H9 (cell line): Measurements from ENCODE around the gene C16orf89. TPM values are rescaled to one million over a fixed set of nuclear protein-coding genes. Genes with fewer than 3 reads are reported as not detected.
A peak's percentile ranks its signal among the peaks of the same experiment; 100 is the strongest.

Experiments
- DNase-seq: peaks from one replicate; pipeline ENCODE4 v3.0.0-alpha.2; 2017
- H2AFZ ChIP-seq: one replicate; pipeline ENCODE4 v1.6.1; 2013; ENCODE audit warnings: mild to moderate bottlenecking, low read length, control low read depth, moderate library complexity
- H2AK5ac ChIP-seq: 2 replicates; pipeline ENCODE4 v1.6.1; 2013; ENCODE audit warnings: low read length, control low read depth, mixed read lengths; ENCODE audit not compliant: insufficient read length
- H2BK120ac ChIP-seq: one replicate; pipeline ENCODE4 v1.6.1; 2013; ENCODE audit warnings: low read depth, mild to moderate bottlenecking, low read length, control low read depth, inconsistent platforms; ENCODE audit not compliant: poor library complexity, severe bottlenecking
- H2BK12ac ChIP-seq: 2 replicates; pipeline ENCODE4 v1.6.1; 2013; ENCODE audit warnings: low read length, control low read depth, mixed read lengths, low read depth; ENCODE audit not compliant: insufficient read length
- H2BK15ac ChIP-seq: 2 replicates; pipeline ENCODE4 v1.6.1; 2013; ENCODE audit warnings: low read depth, low read length, control low read depth
- H2BK20ac ChIP-seq: one replicate; pipeline ENCODE4 v1.6.1; 2013; ENCODE audit warnings: low read depth, mild to moderate bottlenecking, low read length, control low read depth, inconsistent platforms; ENCODE audit not compliant: poor library complexity, severe bottlenecking
- H2BK5ac ChIP-seq: 2 replicates; pipeline ENCODE4 v1.6.1; 2013; ENCODE audit warnings: low read length, control low read depth, mixed read lengths; ENCODE audit not compliant: insufficient read length
- H3K14ac ChIP-seq: 2 replicates; pipeline ENCODE4 v1.6.1; 2013; ENCODE audit warnings: low read length, control low read depth; ENCODE audit not compliant: insufficient read depth
- H3K18ac ChIP-seq: 2 replicates; pipeline ENCODE4 v1.6.1; 2013; ENCODE audit warnings: low read depth, mild to moderate bottlenecking, mixed read lengths, low read length, control low read depth; ENCODE audit not compliant: insufficient read length
- H3K23ac ChIP-seq: 2 replicates; pipeline ENCODE4 v1.6.1; 2013; ENCODE audit warnings: low read length, control low read depth, mixed read lengths, low read depth; ENCODE audit not compliant: insufficient read length
- H3K23me2 ChIP-seq: 2 replicates; pipeline ENCODE4 v1.6.1; 2013; ENCODE audit warnings: low read depth, mild to moderate bottlenecking, mixed read lengths, low read length, control low read depth; ENCODE audit not compliant: insufficient read length, poor library complexity, severe bottlenecking
- H3K27ac ChIP-seq: 2 replicates; pipeline ENCODE4 v1.5.1; 2013; ENCODE audit warnings: low read length, control low read depth, mixed read lengths, low read depth; ENCODE audit not compliant: insufficient read length
- H3K27me3 ChIP-seq: 2 replicates; pipeline ENCODE4 v1.6.1; 2013; ENCODE audit warnings: low read length, control low read depth, inconsistent platforms; ENCODE audit not compliant: insufficient read depth
- H3K4ac ChIP-seq: 2 replicates; pipeline ENCODE4 v1.6.1; 2013; ENCODE audit warnings: low read depth, mild to moderate bottlenecking, control low read depth, inconsistent platforms, low read length, moderate library complexity
- H3K4me1 ChIP-seq: 2 replicates; pipeline ENCODE4 v1.6.1; 2013; ENCODE audit warnings: low read length, control low read depth, inconsistent platforms; ENCODE audit not compliant: insufficient read depth
- H3K4me2 ChIP-seq: 2 replicates; pipeline ENCODE4 v1.6.1; 2013; ENCODE audit warnings: low read length, control low read depth, mixed read lengths; ENCODE audit not compliant: insufficient read length, insufficient read depth
- H3K56ac ChIP-seq: 2 replicates; pipeline ENCODE4 v1.6.1; 2013; ENCODE audit warnings: low read depth, mild to moderate bottlenecking, mixed read lengths, low read length, control low read depth; ENCODE audit not compliant: insufficient read length
- H3K79me1 ChIP-seq: 2 replicates; pipeline ENCODE4 v1.6.1; 2013; ENCODE audit warnings: low read depth, mild to moderate bottlenecking, moderate library complexity, low read length, control low read depth, inconsistent platforms; ENCODE audit not compliant: insufficient read depth, poor library complexity, severe bottlenecking
- H3K79me2 ChIP-seq: 2 replicates; pipeline ENCODE4 v1.6.1; 2013; ENCODE audit warnings: low read length, control low read depth, inconsistent platforms; ENCODE audit not compliant: insufficient read depth
- H3K9ac ChIP-seq: 2 replicates; pipeline ENCODE4 v1.6.1; 2013; ENCODE audit warnings: low read length, control low read depth, mixed read lengths; ENCODE audit not compliant: insufficient read length; ENCODE audit errors: extremely low read depth
- H3K9me3 ChIP-seq: one replicate; pipeline ENCODE4 v1.6.1; 2013; ENCODE audit warnings: low read depth, low read length, inconsistent platforms; ENCODE audit not compliant: control insufficient read depth
- H3T11ph ChIP-seq: one replicate; pipeline ENCODE4 v1.6.1; 2013; ENCODE audit warnings: mild to moderate bottlenecking, low read length, control low read depth, inconsistent platforms
- H4K20me1 ChIP-seq: one replicate; pipeline ENCODE4 v1.6.1; 2013; ENCODE audit not compliant: control insufficient read depth, insufficient read length, insufficient read depth
- H4K5ac ChIP-seq: 2 replicates; pipeline ENCODE4 v1.6.1; 2013; ENCODE audit warnings: low read depth, mild to moderate bottlenecking, mixed read lengths, low read length, control low read depth; ENCODE audit not compliant: insufficient read length
- H4K8ac ChIP-seq: replicated peaks from 2 replicates; pipeline ENCODE4 v1.6.1; 2013; ENCODE audit warnings: low read length, control low read depth, mixed read lengths, low read depth; ENCODE audit not compliant: insufficient read length
- H4K91ac ChIP-seq: 2 replicates; pipeline ENCODE4 v1.6.1; 2013; ENCODE audit warnings: low read depth, mild to moderate bottlenecking, moderate library complexity, mixed read lengths, low read length, control low read depth; ENCODE audit not compliant: insufficient read length
- H3K27ac Mint-ChIP-seq, 3 experiments: 2 replicates in 2 of 3; 3 replicates in 1 of 3; pipeline ENCODE4 v1.8.0; 2020 to 2021; ENCODE audit warnings: mixed read lengths in 3 of 3, mild to moderate bottlenecking in 1 of 3, moderate library complexity in 1 of 3
- H3K27me3 Mint-ChIP-seq: 2 replicates; pipeline ENCODE4 v1.8.0; 2021; ENCODE audit warnings: low read depth, mild to moderate bottlenecking, moderate library complexity, mixed read lengths
- H3K36me3 Mint-ChIP-seq, 3 experiments: 2 replicates in 2 of 3; 3 replicates in 1 of 3; pipeline ENCODE4 v1.8.0; 2020 to 2021; ENCODE audit warnings: low read depth in 3 of 3, mixed read lengths in 3 of 3; ENCODE audit not compliant: insufficient read depth in 1 of 3
- H3K4me1 Mint-ChIP-seq, 2 experiments: 2 replicates each; pipeline ENCODE4 v1.8.0; 2020; ENCODE audit warnings: mixed read lengths in 2 of 2
- H3K4me3 Mint-ChIP-seq, 2 experiments: 2 replicates in 1 of 2; 3 replicates in 1 of 2; pipeline ENCODE4 v1.8.0; 2020 to 2021; ENCODE audit warnings: mild to moderate bottlenecking in 2 of 2, mixed read lengths in 2 of 2, moderate library complexity in 1 of 2
- H3K9me3 Mint-ChIP-seq, 2 experiments: 2 replicates in 1 of 2; 3 replicates in 1 of 2; pipeline ENCODE4 v1.8.0; 2020; ENCODE audit warnings: mild to moderate bottlenecking in 2 of 2, mixed read lengths in 2 of 2, moderate library complexity in 1 of 2
- CTCF ChIP-seq: fragments of 200-600 bp; sonication (generic); conservative IDR thresholded peaks from 3 replicates; pipeline ENCODE4 v1.8.0; 2021; ENCODE audit warnings: antibody characterized with exemption, mild to moderate bottlenecking
- WGBS: extraction: QIAGEN DNeasy Blood & Tissue Kit; methylation state at CpG from one replicate; pipeline ENCODE4 v1.1.7; 2013; ENCODE audit warnings: missing lambda C conversion rate, low lambda C conversion rate, mixed read lengths; ENCODE audit not compliant: insufficient read length; ENCODE audit errors: extremely low coverage; 5-methylcytosine and 5-hydroxymethylcytosine counted together
- total RNA-seq: library from RNA; stranded (reverse); gene quantifications from 2 replicates; pipeline ENCODE4 v1.2.1, GENCODE V29; 2021

Gene C16orf89
- total RNA-seq, 1 experiment from 2014 or later = 2.5 TPM

GRCh38 chr16:5065326-5065725 lies 430 bp downstream of the C16orf89 start:
- H3K79me1 ChIP-seq = no peaks in the 10 kb centered on the region
- TF ChIP-seq CTCF = no peak
- WGBS = no CpG with 5 or more reads among the region's 8 CpGs
- H3K14ac ChIP-seq = peak overlapping the region; percentile 28; the same call in 1 of the 2 replicates
- no peaks in the 10 kb centered on the region for H3K4me1 ChIP-seq
- Mint-ChIP-seq H3K4me1 (peaks cover 16 to 19% of the 10 kb centered on the region in 2 experiments), H3K4me3 (no peak overlapping the region), H3K9me3 (no peaks in the 10 kb centered on the region; a peak in 2 of 5 replicates), H3K27ac (peak overlapping the region in 2 of 3 experiments; percentile 10 to 31; a peak in 1 of 7 replicates), H3K36me3 (no peaks in the 10 kb centered on the region), H3K27me3 (no peaks in the 10 kb centered on the region; the same call in 1 of the 2 replicates)
- no peak overlapping the region for H2BK120ac ChIP-seq
- H4K5ac ChIP-seq = no peak overlapping the region
- H2BK12ac ChIP-seq = no peak overlapping the region
- no peak overlapping the region for H3K9ac ChIP-seq
- H3K4ac ChIP-seq = no peak overlapping the region
- H3K4me2 ChIP-seq = no peak overlapping the region
- H3K9me3 ChIP-seq = no peaks in the 10 kb centered on the region
- H2AK5ac ChIP-seq = no peak overlapping the region
- H4K20me1 ChIP-seq = no peaks in the 10 kb centered on the region
- no peaks in the 10 kb centered on the region for H3K79me2 ChIP-seq
- no peak overlapping the region for H3T11ph ChIP-seq
- H2BK20ac ChIP-seq = no peak overlapping the region
- H2BK15ac ChIP-seq = no peak overlapping the region
- no peak for DNase-seq
- H4K91ac ChIP-seq = no peak overlapping the region
- no peak overlapping the region for H4K8ac ChIP-seq
- H3K27ac ChIP-seq = no peak overlapping the region
- no peak overlapping the region for H3K23ac ChIP-seq
- H2BK5ac ChIP-seq = no peak overlapping the region
- no peaks in the 10 kb centered on the region for H3K27me3 ChIP-seq
- H3K56ac ChIP-seq = no peak overlapping the region
- H2AFZ ChIP-seq = no peak overlapping the region
- no peak overlapping the region for H3K18ac ChIP-seq
- no peaks in the 10 kb centered on the region for H3K23me2 ChIP-seq
